Measurements from ENCODE around the gene SUSD6. TPM values are rescaled to one million over a fixed set of nuclear protein-coding genes. Genes with fewer than 3 reads are reported as not detected.

SUSD6 gene
- total RNA-seq, 2 experiments from 2014 or later = 23.1 to 43.6 TPM

Other genes with a start within 250 kb of the SUSD6 start
- 204 and 435 TPM in 2 replicates for gene ERH, start 213.3 kb upstream of the SUSD6 start, total RNA-seq (2014; rRNA removed; shearing (Covaris generic))
- gene ERH, start 213.3 kb upstream of the SUSD6 start, total RNA-seq (2022) = 498 and 512 TPM in 2 replicates
- gene SLC39A9, start 212.9 kb upstream of the SUSD6 start, total RNA-seq (2014; rRNA removed; shearing (Covaris generic)) = 70.4 and 86.5 TPM in 2 replicates
- 91.7 and 96.6 TPM in 2 replicates for gene SLC39A9, start 212.9 kb upstream of the SUSD6 start, total RNA-seq (2022)
- gene PLEKHD1, start 126.9 kb upstream of the SUSD6 start, total RNA-seq (2014; rRNA removed; shearing (Covaris generic)) = 0.09 and 0.13 TPM in 2 replicates
- 0.17 and 0.19 TPM in 2 replicates for gene PLEKHD1, start 126.9 kb upstream of the SUSD6 start, total RNA-seq (2022)
- not detected in 2 replicates for gene CCDC177, start 36.7 kb upstream of the SUSD6 start, total RNA-seq (2014; rRNA removed; shearing (Covaris generic))
- gene CCDC177, start 36.7 kb upstream of the SUSD6 start, total RNA-seq (2022) = not detected in 2 replicates
- 341 and 456 TPM in 2 replicates for gene SRSF5, start 155.5 kb downstream of the SUSD6 start, total RNA-seq (2014; rRNA removed; shearing (Covaris generic))
- 474 and 484 TPM in 2 replicates for gene SRSF5, start 155.5 kb downstream of the SUSD6 start, total RNA-seq (2022)
- not detected in 2 replicates for gene SLC10A1, start 185.6 kb downstream of the SUSD6 start, total RNA-seq (2014; rRNA removed; shearing (Covaris generic))
- not detected in 2 replicates for gene SLC10A1, start 185.6 kb downstream of the SUSD6 start, total RNA-seq (2022)